Colonic mucosa (tissue), 4 donors: ENCODE data around the gene BAZ1B. TPM values are rescaled to one million over a fixed set of nuclear protein-coding genes. Genes with fewer than 3 reads are reported as not detected.
"Not testable (repeated sequence)": the region's sequence is repeated elsewhere in the genome, so short reads cannot be mapped to it uniquely, and the experiment has no call there.

Experiments
- DNase-seq: peaks from one replicate; pipeline ENCODE4 v3.0.0-alpha.2; 2020
- H3K27ac ChIP-seq: fragments of 200-600 bp; one replicate; pipeline ENCODE4 v1.8.0; 2021
- H3K27me3 ChIP-seq: fragments of 200-600 bp; one replicate; pipeline ENCODE4 v1.8.0; 2021
- H3K36me3 ChIP-seq: fragments of 200-600 bp; one replicate; pipeline ENCODE4 v1.8.0; 2021
- H3K4me1 ChIP-seq: fragments of 200-600 bp; one replicate; pipeline ENCODE4 v1.8.0; 2021; ENCODE audit warnings: mild to moderate bottlenecking
- H3K4me3 ChIP-seq: fragments of 200-600 bp; one replicate; pipeline ENCODE4 v1.8.0; 2021
- H3K9ac ChIP-seq, 2 donors: one replicate each; pipeline ENCODE4 v1.7.0; 2013; ENCODE audit warnings: control low read depth in 2 of 2, low read depth in 2 of 2, low read length in 2 of 2
- H3K9me3 ChIP-seq: fragments of 200-600 bp; one replicate; pipeline ENCODE4 v1.8.0; 2021
- CTCF ChIP-seq: fragments of 200-600 bp; IDR thresholded peaks from one replicate; pipeline ENCODE4 v1.8.0; 2022; ENCODE audit warnings: antibody characterized with exemption, mild to moderate bottlenecking
- intact Hi-C: fragments of 100-400 bp; cut with DNase I; formaldehyde crosslinking; loops from one replicate; pipeline ENCODE4 v1.14.1; 2022
- total RNA-seq, 2 donors: library from RNA; stranded (reverse); fragmentation: NEBNext Ultra II Directional in 1 of 2; extraction: Animal tissue kit (Norgen Biotek cat#: 25700) in 1 of 2; gene quantifications; one replicate each; pipeline ENCODE4 v1.2.1, GENCODE V29; 2021
- donor health status: healthy.
- donor health status: DM: no; HTN: no; CAD: no.
- donor health status: DM: no; HTN: no; CAD: no.

The BAZ1B gene
- total RNA-seq, 2 donors from 2014 or later, result 43.9 to 58.4 TPM

GRCh38 chr7:73426016-73426415 lies 96.1 kb downstream of the BAZ1B start:
- H3K9ac ChIP-seq, result no peak overlapping the region
- intact Hi-C loops, result no loop called here
- H3K4me3 ChIP-seq, result no peak overlapping the region
- no peaks in the 10 kb centered on the region for H3K4me1 ChIP-seq
- TF ChIP-seq CTCF, result no peak
- no peak overlapping the region for H3K27ac ChIP-seq
- no peaks in the 10 kb centered on the region for H3K27me3 ChIP-seq
- no peaks in the 10 kb centered on the region for H3K36me3 ChIP-seq
- DNase-seq, result no peak
- no peaks in the 10 kb centered on the region for H3K9me3 ChIP-seq

GRCh38 chr7:73425356-73425983 lies 96.6 kb downstream of the BAZ1B start:
- Histone ChIP-seq H3K4me1 (no peaks in the 10 kb centered on the region), H3K36me3 (no peaks in the 10 kb centered on the region), H3K4me3 (no peak overlapping the region), H3K27ac (no peak overlapping the region), H3K27me3 (no peaks in the 10 kb centered on the region), H3K9ac (no peak overlapping the region), H3K9me3 (no peaks in the 10 kb centered on the region)
- intact Hi-C loops, result no loop called here
- DNase-seq, result no peak
- TF ChIP-seq CTCF, result no peak

- Histone ChIP-seq H3K4me3 (no peak overlapping the region), H3K27me3 (no peaks in the 10 kb centered on the region), H3K9me3 (no peaks in the 10 kb centered on the region), H3K36me3 (no peaks in the 10 kb centered on the region), H3K9ac (no peak overlapping the region), H3K27ac (no peak overlapping the region), H3K4me1 (no peaks in the 10 kb centered on the region)
- no peak for DNase-seq
- no peak for TF ChIP-seq CTCF
- intact Hi-C loops, result no loop called here
Observed at GRCh38 chr7:73424489-73424885, 97.6 kb downstream of the BAZ1B start.

- no peak for DNase-seq
Observed at GRCh38 chr7:73423519-73424488, 98.3 kb downstream of the BAZ1B start.

GRCh38 chr7:73420610-73421009 lies 101.5 kb downstream of the BAZ1B start:
- H3K4me1 ChIP-seq, DNase-seq, H3K27me3 ChIP-seq, H3K36me3 ChIP-seq, intact Hi-C loops, H3K9me3 ChIP-seq, H3K27ac ChIP-seq, H3K9ac ChIP-seq, H3K4me3 ChIP-seq: not testable (repeated sequence)

More at GRCh38 chr7:73423519-73424488, 98.3 kb downstream of the BAZ1B start:
- H3K27me3 ChIP-seq, result no peaks in the 10 kb centered on the region
- H3K4me1 ChIP-seq, result no peaks in the 10 kb centered on the region
- no peaks in the 10 kb centered on the region for H3K9me3 ChIP-seq
- H3K27ac ChIP-seq, result no peak overlapping the region
- H3K4me3 ChIP-seq, result no peak overlapping the region
- H3K36me3 ChIP-seq, result no peaks in the 10 kb centered on the region
- no peak overlapping the region for H3K9ac ChIP-seq
- intact Hi-C loops, result no loop called here
- TF ChIP-seq CTCF, result no peak

GRCh38 chr7:73420016-73420415 lies 102.1 kb downstream of the BAZ1B start:
- H3K9me3 ChIP-seq, intact Hi-C loops, H3K9ac ChIP-seq, H3K27ac ChIP-seq, H3K4me3 ChIP-seq, H3K36me3 ChIP-seq, H3K4me1 ChIP-seq, H3K27me3 ChIP-seq: not testable (repeated sequence)
- peak; percentile 59 for DNase-seq
